GM21526 (cell line): ENCODE measurements around the gene RSAD1.
"Not testable (repeated sequence)": the region's sequence is repeated elsewhere in the genome, so short reads cannot be mapped to it uniquely, and the experiment has no call there.

Experiments used
- ATAC-seq: cut with Tn5 transposase; IDR thresholded peaks from one replicate; pipeline ENCODE4 v1.9.1; 2021; ENCODE audit warnings: moderate library complexity; ENCODE audit not compliant: unreplicated experiment, low FRiP score

The RSAD1 gene

DNA sequence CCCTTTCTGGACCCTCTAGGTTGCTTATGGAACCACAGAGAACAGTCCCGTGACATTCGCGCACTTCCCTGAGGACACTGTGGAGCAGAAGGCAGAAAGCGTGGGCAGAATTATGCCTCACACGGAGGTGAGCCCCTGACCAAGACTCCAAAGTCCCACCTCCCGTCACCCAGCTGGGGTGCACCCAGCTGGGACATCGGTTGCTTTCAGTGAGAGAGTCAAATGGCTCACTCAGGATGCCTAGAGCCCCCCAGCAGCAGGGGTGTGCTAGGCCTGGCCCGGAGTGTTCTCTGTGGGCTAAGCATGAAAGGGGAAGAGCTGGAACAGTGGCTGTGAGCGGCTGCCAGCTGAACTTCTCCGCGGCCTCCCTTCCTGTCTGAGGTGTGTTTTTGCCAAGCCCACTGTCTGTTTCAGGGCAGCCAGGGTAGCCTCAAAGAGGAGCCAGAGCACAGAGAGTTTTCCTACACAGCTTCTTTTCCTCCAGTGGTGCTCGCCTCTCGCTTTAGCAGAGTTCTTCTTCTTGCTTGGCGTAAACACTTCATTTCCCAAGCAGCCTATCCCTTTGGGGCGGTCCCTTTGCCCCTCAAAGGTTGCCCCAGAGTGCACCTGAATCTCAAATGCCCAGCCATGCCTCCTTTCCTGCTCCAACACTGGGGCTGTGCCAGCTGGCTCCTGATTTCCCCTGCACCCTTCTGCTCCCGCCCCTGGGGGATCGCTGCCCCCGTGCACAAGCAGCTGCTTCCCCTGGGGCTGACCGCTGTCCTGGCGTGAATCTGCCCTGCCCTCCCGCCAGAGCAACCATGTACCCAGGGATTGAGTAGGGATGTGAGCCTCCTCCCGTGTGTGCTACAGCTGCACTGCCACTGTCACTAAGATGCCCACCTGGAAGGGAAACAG lies 7.4 kb upstream of the RSAD1 start:
- no peak for ATAC-seq

DNA sequence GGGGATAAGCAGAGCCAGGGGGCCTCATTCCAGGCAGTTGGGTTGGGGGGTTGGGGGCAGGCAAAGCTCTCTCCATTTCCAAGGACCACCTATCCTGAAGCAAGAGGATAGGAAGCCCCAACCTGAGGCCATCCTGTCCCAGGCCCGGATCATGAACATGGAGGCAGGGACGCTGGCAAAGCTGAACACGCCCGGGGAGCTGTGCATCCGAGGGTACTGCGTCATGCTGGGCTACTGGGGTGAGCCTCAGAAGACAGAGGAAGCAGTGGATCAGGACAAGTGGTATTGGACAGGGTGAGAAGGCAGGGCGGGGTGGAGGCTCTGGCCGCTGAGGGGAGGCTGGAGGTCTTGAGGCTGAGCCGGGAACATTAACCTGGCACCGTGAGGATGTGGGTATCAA lies 6.4 kb upstream of the RSAD1 start:
- no peak for ATAC-seq

DNA sequence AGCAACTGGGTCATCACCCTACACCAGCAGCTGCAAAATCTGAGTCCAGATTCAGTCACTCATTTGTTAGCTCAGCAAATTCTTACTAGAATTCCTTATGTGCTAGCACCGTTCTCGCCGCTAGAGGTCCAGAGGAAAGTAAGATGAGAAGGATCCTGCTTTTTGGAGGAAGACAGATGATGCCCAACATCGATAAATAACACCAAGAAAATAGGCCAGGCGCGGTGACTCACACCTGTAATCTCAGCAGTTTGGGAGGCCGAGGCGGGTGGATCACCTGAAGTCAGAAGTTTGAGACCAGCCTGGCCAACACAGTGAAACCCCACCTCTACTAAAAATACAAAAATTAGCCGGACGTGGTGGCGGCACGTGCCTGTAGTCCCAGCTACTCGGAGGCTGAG lies 5.9 kb upstream of the RSAD1 start:
- ATAC-seq, result not testable (repeated sequence)

DNA sequence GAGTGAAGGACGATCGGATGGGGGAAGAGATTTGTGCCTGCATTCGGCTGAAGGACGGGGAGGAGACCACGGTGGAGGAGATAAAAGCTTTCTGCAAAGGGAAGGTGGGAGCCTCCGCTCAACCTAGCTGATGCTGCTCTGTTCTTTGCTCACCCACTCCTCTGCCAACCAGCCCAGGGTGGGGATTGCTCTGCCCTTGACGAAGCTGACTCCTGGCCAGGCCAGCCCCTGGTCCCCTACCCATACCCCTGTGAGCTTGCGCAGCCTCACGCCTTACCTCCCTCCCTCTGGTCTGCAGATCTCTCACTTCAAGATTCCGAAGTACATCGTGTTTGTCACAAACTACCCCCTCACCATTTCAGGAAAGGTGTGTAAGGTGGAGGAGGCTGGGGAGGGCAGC lies 4.8 kb upstream of the RSAD1 start:
- no peak for ATAC-seq

DNA sequence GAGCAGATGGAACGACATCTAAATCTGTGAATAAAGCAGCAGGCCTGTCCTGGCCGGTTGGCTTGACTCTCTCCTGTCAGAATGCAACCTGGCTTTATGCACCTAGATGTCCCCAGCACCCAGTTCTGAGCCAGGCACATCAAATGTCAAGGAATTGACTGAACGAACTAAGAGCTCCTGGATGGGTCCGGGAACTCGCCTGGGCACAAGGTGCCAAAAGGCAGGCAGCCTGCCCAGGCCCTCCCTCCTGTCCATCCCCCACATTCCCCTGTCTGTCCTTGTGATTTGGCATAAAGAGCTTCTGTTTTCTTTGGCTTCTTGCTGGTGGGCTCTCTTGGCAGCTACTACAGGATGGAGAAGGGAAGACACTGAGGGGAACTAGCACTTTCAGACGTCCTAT lies 4.1 kb upstream of the RSAD1 start:
- ATAC-seq, result no peak

DNA sequence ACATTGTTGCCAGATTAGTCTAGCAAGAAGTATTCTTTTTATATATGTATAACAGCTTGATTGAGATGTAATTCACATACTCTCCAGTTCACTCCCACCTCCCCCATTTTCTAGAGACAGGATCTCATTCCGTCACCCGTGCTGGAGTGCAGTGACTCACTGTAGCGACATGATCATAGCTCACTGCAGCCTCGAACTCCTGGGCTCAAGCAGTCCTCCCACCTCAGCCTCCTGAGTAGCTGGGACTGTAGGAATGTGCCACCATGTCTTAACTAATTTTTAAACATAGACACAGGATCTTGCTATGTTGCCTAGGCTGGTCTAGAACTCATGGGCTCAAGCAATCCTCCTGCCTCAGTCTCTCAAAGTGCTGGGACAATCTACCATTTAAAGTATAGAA lies 3.3 kb upstream of the RSAD1 start:
- ATAC-seq, result no peak

DNA sequence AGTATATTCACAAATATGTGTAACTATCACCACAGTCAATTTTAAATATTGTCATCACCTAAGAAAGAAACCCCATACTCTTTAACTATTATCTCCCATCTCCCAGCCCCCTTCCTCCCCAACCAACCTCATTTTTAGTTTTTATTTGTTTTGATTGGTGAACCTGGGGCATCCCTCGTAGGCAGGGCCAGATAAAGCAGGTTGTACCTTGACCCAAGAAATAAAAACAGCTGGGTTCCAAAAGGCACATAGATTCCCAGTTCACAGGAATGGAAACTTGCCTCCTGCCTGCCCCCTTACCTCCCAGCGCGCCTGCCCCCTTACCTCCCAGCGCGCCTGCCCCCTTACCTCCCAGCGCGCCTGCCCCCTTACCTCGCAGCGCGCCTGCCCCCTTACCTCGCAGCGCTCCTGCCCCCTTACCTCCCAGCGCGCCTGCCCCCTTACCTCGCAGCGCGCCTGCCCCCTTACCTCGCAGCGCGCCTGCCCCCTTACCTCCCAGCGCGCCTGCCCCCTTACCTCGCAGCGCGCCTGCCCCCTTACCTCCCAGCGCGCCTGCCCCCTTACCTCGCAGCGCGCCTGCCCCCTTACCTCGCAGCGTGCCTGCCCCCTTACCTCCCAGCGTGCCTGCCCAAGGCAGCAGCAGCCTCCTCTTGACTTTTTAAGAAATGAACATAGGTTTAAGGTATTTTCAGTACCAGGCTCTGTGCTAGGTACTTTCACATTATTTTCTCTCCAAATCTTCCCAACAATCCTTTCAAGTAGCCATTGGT lies 2.7 kb upstream of the RSAD1 start:
- ATAC-seq, result not testable (repeated sequence)

DNA sequence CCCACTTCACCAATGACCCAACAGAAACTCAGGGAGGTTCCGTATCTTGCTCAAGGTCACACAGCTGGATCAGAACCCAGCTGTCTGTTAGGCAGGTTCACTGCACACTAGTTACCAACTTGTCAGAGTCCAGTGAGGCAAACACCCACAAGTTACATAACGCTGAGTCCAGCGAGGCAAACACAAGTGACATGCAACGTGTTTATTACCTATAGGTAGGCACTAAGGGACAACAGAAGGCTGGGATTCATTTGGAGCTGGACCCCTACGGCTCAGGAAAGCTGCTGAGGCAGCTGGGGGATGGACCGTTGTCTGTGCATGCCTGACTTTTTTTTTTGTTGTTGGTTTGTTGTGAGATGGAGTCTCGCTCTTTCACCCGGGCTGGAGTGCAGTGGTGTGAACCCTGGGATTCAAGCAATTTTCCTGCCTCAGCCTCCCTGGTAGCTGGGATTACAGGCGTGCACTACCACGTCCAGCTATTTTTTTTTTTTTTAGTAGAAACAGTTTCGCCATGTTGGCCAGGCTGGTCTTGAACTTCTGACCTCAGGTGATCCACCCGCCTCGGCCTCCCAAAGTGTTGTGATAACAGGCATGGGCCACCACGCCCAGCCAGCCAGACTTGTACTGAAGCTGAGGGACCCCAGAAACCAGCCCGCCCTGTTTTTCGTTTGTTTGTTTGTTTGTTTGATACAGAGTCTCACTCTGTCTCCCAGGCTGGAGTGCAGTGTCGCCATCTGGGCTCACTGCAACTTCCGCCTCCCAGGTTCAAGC lies 1.9 kb upstream of the RSAD1 start:
- ATAC-seq, result no peak

GRCh38 chr17:50477976-50478375 lies 684 bp upstream of the RSAD1 start:
- no peak for ATAC-seq

- ATAC-seq, result no peak
These were observed 972 bp downstream of the RSAD1 start for GRCh38 chr17:50479522-50480141.

DNA sequence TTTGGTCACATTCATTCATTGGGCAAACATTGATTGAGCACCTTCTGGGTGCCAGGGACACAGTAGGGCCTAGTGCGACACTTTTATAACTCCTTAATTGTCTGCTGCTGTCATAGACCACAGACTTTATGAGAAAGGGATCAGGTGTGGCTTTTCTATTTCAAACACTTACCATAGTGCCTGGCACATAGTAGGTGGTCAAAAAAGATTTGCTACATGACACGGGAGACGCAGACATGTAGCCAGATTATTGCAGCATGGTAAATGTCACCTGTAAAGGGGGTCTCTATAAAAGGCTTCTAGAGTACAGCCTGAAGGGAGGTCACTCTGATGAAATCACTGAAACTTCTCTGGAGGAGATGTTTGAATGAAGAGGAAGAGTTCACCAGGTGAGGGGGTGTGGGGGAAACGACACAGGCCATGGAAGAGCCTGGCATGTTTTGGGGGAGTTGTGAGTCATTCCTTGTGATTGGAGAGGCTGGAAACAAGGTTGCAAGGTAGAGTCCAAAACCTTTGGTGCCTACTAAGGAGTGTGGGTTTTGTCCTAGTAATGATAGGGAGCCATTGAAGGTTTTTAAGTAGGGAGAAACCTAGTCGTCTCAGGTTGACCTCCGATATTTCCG lies 1.6 kb downstream of the RSAD1 start:
- ATAC-seq, result no peak

- no peak for ATAC-seq
These were observed 2.3 kb downstream of the RSAD1 start for GRCh38 chr17:50480854-50481490.

- no peak for ATAC-seq
These were observed 3.0 kb downstream of the RSAD1 start for GRCh38 chr17:50481648-50482047.

DNA sequence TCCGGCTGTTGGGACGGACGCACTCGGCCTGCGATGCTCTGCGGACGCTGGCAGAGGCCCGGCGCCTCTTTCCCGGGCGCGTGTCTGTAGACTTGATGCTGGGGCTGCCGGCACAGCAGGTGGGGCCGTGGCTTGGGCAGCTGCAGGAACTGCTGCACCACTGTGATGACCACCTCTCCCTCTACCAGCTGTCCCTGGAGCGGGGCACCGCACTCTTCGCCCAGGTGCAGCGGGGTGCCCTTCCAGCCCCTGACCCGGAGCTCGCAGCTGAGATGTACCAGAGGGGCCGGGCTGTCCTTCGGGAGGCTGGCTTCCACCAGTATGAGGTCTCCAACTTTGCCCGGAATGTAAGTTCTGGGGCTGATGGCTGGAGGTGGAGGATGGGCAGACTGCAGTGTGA lies 3.5 kb downstream of the RSAD1 start:
- no peak for ATAC-seq

DNA sequence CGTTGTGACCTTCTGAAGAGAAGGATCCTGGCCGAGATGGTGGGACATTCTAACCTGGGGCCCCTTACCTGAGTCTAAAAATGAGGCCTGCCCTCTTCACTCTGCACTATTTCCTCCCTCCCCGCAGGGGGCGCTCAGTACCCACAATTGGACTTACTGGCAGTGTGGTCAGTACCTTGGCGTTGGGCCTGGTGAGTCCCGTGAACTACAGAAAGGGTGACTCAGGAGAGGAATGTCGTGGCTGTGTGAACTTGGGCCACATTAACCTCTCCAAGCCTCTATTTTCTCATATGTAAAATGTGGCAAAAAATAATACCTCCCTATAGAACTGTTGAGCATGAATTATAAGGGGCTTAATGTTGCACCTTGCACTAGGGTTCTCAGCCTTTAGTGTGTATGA lies 3.9 kb downstream of the RSAD1 start:
- ATAC-seq, result no peak

GRCh38 chr17:50483266-50483665 lies 4.6 kb downstream of the RSAD1 start:
- no peak for ATAC-seq

DNA sequence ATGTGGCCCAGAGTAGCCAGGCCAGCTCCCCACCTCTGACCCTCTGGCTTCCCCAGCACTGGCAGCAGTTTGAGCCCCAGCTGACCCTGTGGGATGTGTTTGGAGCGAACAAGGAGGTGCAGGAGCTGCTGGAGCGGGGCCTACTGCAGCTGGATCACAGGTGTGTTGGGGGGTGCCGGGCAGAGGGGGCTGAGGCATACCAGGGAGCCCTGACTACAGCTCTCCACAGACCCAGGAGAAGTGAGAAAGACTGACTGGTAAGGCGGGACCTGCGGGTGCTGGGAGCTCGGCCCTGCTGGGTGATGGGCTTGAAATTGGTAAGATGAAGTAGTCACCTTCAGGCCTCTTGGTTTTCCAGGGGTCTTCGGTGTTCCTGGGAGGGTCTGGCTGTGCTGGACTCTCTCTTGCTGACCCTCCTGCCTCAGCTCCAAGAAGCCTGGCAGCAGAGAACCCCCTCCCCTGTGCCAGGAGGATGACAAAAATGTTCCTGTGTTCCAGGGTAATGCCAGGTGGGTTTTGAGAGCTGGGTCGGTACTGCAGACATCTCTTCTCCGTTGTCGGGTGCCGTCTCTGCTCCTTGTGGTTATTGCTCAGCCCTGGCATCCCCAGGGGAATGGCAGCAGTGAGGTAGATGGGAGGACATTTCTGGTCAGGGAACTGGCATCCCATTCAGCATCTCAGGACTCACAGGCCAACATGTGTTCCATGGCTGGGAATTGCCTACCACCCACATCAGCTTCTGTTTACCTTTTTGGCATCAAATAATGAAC lies 5.9 kb downstream of the RSAD1 start:
- no peak for ATAC-seq

DNA sequence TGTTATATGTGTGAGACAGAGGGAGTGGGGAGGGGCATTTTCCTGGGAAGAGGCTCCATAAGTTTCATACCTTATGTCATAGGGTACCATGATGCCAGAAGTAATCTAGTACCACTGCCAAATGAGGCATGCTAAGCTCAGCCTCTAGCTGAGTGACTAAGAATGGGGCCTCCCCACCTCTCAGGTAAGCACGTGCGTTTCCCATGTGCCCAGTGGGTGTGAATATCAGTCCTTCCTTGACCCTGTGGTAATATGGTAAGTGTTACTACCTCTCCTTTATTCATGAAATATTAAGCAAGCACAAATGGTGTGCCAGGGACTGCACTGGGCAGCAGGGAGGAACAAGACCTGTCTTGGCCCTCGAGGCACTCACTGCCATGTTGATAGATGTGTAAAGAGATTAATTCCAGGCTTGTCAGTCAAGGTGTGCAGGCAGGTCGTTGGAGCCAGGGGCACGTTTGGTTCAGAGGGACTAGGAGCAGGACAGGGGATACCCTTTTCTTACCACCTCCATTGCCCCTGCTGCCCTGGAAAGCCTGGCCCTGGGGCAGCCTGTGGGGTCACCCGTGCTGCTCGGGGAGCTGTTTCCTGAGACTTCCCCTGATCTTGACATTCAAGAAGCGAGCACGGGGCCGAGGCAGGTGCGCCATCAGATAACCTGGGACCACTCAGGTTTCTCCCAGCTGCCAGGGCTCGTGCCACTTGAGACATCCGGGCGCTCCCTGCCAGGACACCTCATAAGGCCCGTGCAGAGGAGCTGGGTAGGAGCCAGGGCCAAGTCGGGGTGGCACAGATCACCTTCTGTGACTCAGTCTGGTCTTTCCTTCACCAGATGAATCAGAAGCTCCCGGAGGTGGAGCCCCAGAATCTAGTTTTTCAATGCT lies 8.8 kb downstream of the RSAD1 start:
- no peak for ATAC-seq
